Parathyroid adenoma (tissue), 2 donors: ENCODE data around the gene PCDHB1.

Experiments used
- H2AFZ ChIP-seq: fragments of 300-600 bp; sonication (generic); one replicate; pipeline ENCODE4 v1.7.0; 2017; ENCODE audit warnings: antibody characterized with exemption, mild to moderate bottlenecking
- H3K27ac ChIP-seq: fragments of 300-600 bp; sonication (generic); one replicate; pipeline ENCODE4 v1.7.0; 2017
- H3K27me3 ChIP-seq: fragments of 300-600 bp; sonication (generic); one replicate; pipeline ENCODE4 v1.7.0; 2017; ENCODE audit warnings: low read length; ENCODE audit not compliant: control insufficient read depth, insufficient read depth
- H3K36me3 ChIP-seq: fragments of 300-600 bp; sonication (generic); one replicate; pipeline ENCODE4 v1.7.0; 2017; ENCODE audit warnings: low read length; ENCODE audit not compliant: control insufficient read depth, insufficient read depth
- H3K4me1 ChIP-seq: fragments of 300-600 bp; sonication (generic); one replicate; pipeline ENCODE4 v1.7.0; 2017; ENCODE audit warnings: control low read depth
- H3K4me2 ChIP-seq: fragments of 300-600 bp; sonication (generic); one replicate; pipeline ENCODE4 v1.7.0; 2017; ENCODE audit warnings: low read length
- H3K4me3 ChIP-seq: fragments of 300-600 bp; sonication (generic); one replicate; pipeline ENCODE4 v1.7.0; 2017; ENCODE audit warnings: low read depth, low read length
- H3K79me2 ChIP-seq: fragments of 300-600 bp; sonication (generic); one replicate; pipeline ENCODE4 v1.7.0; 2017; ENCODE audit warnings: control low read depth
- H3K9ac ChIP-seq: fragments of 300-600 bp; sonication (generic); one replicate; pipeline ENCODE4 v1.7.0; 2017; ENCODE audit warnings: mild to moderate bottlenecking
- H3K9me3 ChIP-seq: fragments of 300-600 bp; sonication (generic); one replicate; pipeline ENCODE4 v1.7.0; 2017; ENCODE audit warnings: low read length; ENCODE audit not compliant: control insufficient read depth
- CTCF ChIP-seq: fragments of 300-600 bp; sonication (generic); IDR thresholded peaks from one replicate; pipeline ENCODE4 v1.7.0; 2017; ENCODE audit warnings: antibody characterized with exemption, mild to moderate bottlenecking
- donor health status: primary hyperparathyroidism.

Gene PCDHB1

GRCh38 chr5:141042555-141042954, 8.6 kb upstream of the PCDHB1 start:
- Histone ChIP-seq H3K9me3 (no peaks in the 10 kb centered on the region), H3K9ac (no peak overlapping the region), H3K36me3 (no peaks in the 10 kb centered on the region), H3K27me3 (no peaks in the 10 kb centered on the region), H3K79me2 (no peaks in the 10 kb centered on the region), H2AFZ (no peak overlapping the region), H3K27ac (no peak overlapping the region), H3K4me2 (no peak overlapping the region), H3K4me3 (no peak overlapping the region), H3K4me1 (peaks cover 8% of the 10 kb centered on the region)
- no peak for TF ChIP-seq CTCF

- H3K36me3 ChIP-seq: no peaks in the 10 kb centered on the region
- H3K27ac ChIP-seq: no peak overlapping the region
- no peaks in the 10 kb centered on the region for H3K9me3 ChIP-seq
- no peak overlapping the region for H3K9ac ChIP-seq
- H3K79me2 ChIP-seq: no peaks in the 10 kb centered on the region
- no peaks in the 10 kb centered on the region for H3K27me3 ChIP-seq
- peak overlapping the region; percentile 72 for H3K4me3 ChIP-seq
- TF ChIP-seq CTCF: no peak
- H2AFZ ChIP-seq: peak overlapping the region; percentile 60
- peak overlapping the region; percentile 86 for H3K4me2 ChIP-seq
- no peaks in the 10 kb centered on the region for H3K4me1 ChIP-seq
These were observed 320 bp downstream of the PCDHB1 start for GRCh38 chr5:141051521-141051866.

DNA sequence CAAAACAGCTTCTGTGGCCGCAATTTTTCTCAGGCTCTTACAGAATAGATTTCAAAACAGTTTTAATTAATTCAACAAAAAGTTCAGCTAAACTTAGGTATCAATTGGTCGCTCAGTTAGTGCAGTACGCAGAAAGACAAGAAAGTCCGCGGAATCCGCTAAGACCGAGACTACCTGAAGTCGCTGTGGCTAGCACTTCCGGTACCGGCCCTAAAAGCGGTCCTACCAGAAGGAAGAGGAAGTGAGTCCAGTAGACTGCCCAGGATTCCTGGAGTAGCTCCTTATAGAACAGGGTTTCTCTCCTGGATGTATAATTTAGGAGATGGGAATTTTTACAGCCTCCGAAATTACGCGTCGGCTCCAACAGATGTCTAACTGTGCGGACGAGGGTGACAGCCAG, 26.7 kb downstream of the PCDHB1 start:
- no peak for TF ChIP-seq CTCF
- Histone ChIP-seq H3K4me3 (no peak overlapping the region), H3K9ac (no peak overlapping the region), H3K36me3 (no peaks in the 10 kb centered on the region), H3K9me3 (no peaks in the 10 kb centered on the region), H3K27ac (no peak overlapping the region), H3K27me3 (peaks cover 4% of the 10 kb centered on the region), H2AFZ (no peak overlapping the region), H3K4me2 (no peak overlapping the region), H3K79me2 (no peaks in the 10 kb centered on the region), H3K4me1 (no peaks in the 10 kb centered on the region)

GRCh38 chr5:141082228-141082627, 31.1 kb downstream of the PCDHB1 start:
- no peak overlapping the region for H3K4me3 ChIP-seq
- H3K9ac ChIP-seq: no peak overlapping the region
- H3K27ac ChIP-seq: no peak overlapping the region
- H2AFZ ChIP-seq: no peak overlapping the region
- no peaks in the 10 kb centered on the region for H3K79me2 ChIP-seq
- H3K27me3 ChIP-seq: peaks cover 4% of the 10 kb centered on the region
- no peak overlapping the region for H3K4me2 ChIP-seq
- TF ChIP-seq CTCF: no peak
- no peaks in the 10 kb centered on the region for H3K4me1 ChIP-seq
- H3K9me3 ChIP-seq: no peaks in the 10 kb centered on the region
- H3K36me3 ChIP-seq: peaks cover 4% of the 10 kb centered on the region

DNA sequence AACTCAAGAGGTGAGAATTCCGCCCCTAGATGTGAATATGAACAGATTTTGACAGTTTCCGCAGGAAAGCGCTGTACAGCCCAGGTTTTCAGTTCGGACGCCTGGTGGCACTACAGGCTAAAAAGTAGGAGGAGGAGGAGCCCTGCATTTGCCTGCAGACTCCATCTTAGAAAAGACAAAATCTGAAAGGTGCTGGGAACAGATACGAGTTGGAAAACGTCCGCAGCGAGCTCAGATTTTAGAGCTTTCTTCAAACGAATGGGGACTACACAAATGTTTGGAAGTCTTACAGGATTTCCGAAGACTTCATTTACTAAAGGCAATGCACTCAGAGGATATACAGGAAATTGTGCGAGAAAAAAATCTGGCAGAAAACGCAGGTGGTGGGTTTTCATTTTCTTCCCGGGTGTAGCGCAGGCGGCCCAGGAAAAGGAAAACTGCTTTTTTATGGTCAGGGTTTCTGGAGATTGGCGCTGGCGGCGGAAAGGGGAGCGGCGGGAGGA, 33.4 kb downstream of the PCDHB1 start:
- H3K9me3 ChIP-seq: no peaks in the 10 kb centered on the region
- H3K27ac ChIP-seq: peak overlapping the region; percentile 62
- H3K36me3 ChIP-seq: peaks cover 4% of the 10 kb centered on the region
- H3K4me2 ChIP-seq: peak overlapping the region; percentile 88
- peak overlapping the region; percentile 81 for H2AFZ ChIP-seq
- no peak overlapping the region for H3K9ac ChIP-seq
- no peaks in the 10 kb centered on the region for H3K4me1 ChIP-seq
- peak overlapping the region; percentile 91 for H3K4me3 ChIP-seq
- no peaks in the 10 kb centered on the region for H3K27me3 ChIP-seq
- no peaks in the 10 kb centered on the region for H3K79me2 ChIP-seq
- TF ChIP-seq CTCF: peak; percentile 67
